ENCODE measurements around the gene ARHGAP32. TPM values are rescaled to one million over a fixed set of nuclear protein-coding genes. Genes with fewer than 3 reads are reported as not detected.

Gene ARHGAP32
- total RNA-seq (10 to 100 TPM in 1 of 5 experiments, 1 to 10 TPM in 4; 4.7 to 10.5 (median 8.8) TPM), polyA plus RNA-seq (1 to 10 TPM; 2.3 to 2.8 TPM), total RNA-seq (31.9 reads per million, percentile 61 among the genes with 10 or more reads in this experiment)

- Histone ChIP-seq H3K27me3 (ENCODE audit: control insufficient read depth in 2 of 2, insufficient read depth in 2 of 2, low read length in 2 of 2) (no peaks in the 10 kb centered on the region), H3K9me3 (ENCODE audit: control insufficient read depth in 2 of 3, low read length in 3 of 3) (no peaks in the 10 kb centered on the region), H3K4me1 (ENCODE audit: control insufficient read depth in 2 of 2, insufficient read depth in 2 of 2, low read length in 2 of 2) (no peaks in the 10 kb centered on the region), H3K27ac (ENCODE audit: low read depth, low read length) (no peak within 1 kb of the TSS), H3K36me3 (ENCODE audit: control insufficient read depth in 2 of 3, insufficient read depth in 3 of 3, low read length in 3 of 3) (no peaks in the 10 kb centered on the region), H3K4me3 (ENCODE audit: low read length) (no peak within 1 kb of the TSS)
- ChIA-PET CTCF (no interaction called here), POLR2A (no interaction called here)
- H3K4me3 Mint-ChIP-seq = no peak within 1 kb of the TSS
- peaks cover 0 to 4% (median 0%) of the 10 kb centered on the region in 7 donors for H3K4me1 Mint-ChIP-seq
- H3K27me3 Mint-ChIP-seq = peaks cover 0 to under 1% (median 0%) of the 10 kb centered on the region in 5 donors
- H3K36me3 Mint-ChIP-seq = peaks cover 0 to 7% (median 5%) of the 10 kb centered on the region in 5 donors
- H3K27ac Mint-ChIP-seq = no peak within 1 kb of the TSS
- intact Hi-C loops (cut with micrococcal nuclease) = no loop called here
- peaks cover 0 to 7% (median under 1%) of the 10 kb centered on the region in 11 donors for H3K9me3 Mint-ChIP-seq
- ATAC-seq (peak; percentile 61), DNase-seq (peak in 5 of 9 donors; percentile 3 to 24 (median 7))
Measured at GRCh38 chr11:129192150-129192549, at the start of gene ARHGAP32. Gene ARHGAP32, minus strand, starts transcription at chr11:129192325. Its CDS starts 127 bp downstream, at chr11:129192198.

- Mint-ChIP-seq H3K4me3 (no peak overlapping the region), H3K36me3 (peaks cover 0 to 32% (median 7%) of the 10 kb centered on the region in 5 donors), H3K4me1 (peaks cover 0 to 5% (median 4%) of the 10 kb centered on the region in 7 donors), H3K9me3 (peaks cover 0 to 5% (median 0%) of the 10 kb centered on the region in 11 donors), H3K27ac (no peak overlapping the region), H3K27me3 (no peaks in the 10 kb centered on the region)
- ATAC-seq (no peak), DNase-seq (no peak)
- ChIA-PET POLR2A (interaction anchor here (0.7 kb wide), 1 partner anchor 662 kb away, joined by 3 read pairs; no protein-coding TSS in a partner anchor), CTCF (no interaction called here)
- Histone ChIP-seq H3K4me1 (ENCODE audit: control insufficient read depth in 2 of 2, insufficient read depth in 2 of 2, low read length in 2 of 2) (no peaks in the 10 kb centered on the region), H3K27ac (ENCODE audit: low read depth, low read length) (no peak overlapping the region), H3K9me3 (ENCODE audit: control insufficient read depth in 2 of 3, low read length in 3 of 3) (no peaks in the 10 kb centered on the region), H3K36me3 (ENCODE audit: control insufficient read depth in 2 of 3, insufficient read depth in 3 of 3, low read length in 3 of 3) (no peaks in the 10 kb centered on the region), H3K4me3 (ENCODE audit: low read length) (no peak overlapping the region), H3K27me3 (ENCODE audit: control insufficient read depth in 2 of 2, insufficient read depth in 2 of 2, low read length in 2 of 2) (no peaks in the 10 kb centered on the region)
- intact Hi-C loops (cut with micrococcal nuclease) = no loop called here
Measured at GRCh38 chr11:129239207-129239606, 47.1 kb upstream of the ARHGAP32 start.

GRCh38 chr11:129237880-129238638 lies 45.9 kb upstream of the ARHGAP32 start:
- H3K27me3 ChIP-seq (ENCODE audit: control insufficient read depth in 2 of 2, insufficient read depth in 2 of 2, low read length in 2 of 2) = no peaks in the 10 kb centered on the region
- Mint-ChIP-seq H3K27me3 (no peaks in the 10 kb centered on the region), H3K27ac (peak overlapping the region in 1 of 9 donors; percentile 6), H3K36me3 (peaks cover 0 to 32% (median 7%) of the 10 kb centered on the region in 5 donors), H3K9me3 (peaks cover 0 to 5% (median 0%) of the 10 kb centered on the region in 11 donors), H3K4me3 (no peak overlapping the region), H3K4me1 (peaks cover 0 to 5% (median 0%) of the 10 kb centered on the region in 7 donors)
- no peak overlapping the region for H3K27ac ChIP-seq (ENCODE audit: low read depth, low read length)
- no peak for ATAC-seq
- intact Hi-C loops (cut with micrococcal nuclease) = no loop called here
- H3K4me3 ChIP-seq (ENCODE audit: low read length) = no peak overlapping the region
- DNase-seq = no peak
- no peaks in the 10 kb centered on the region for H3K4me1 ChIP-seq (ENCODE audit: control insufficient read depth in 2 of 2, insufficient read depth in 2 of 2, low read length in 2 of 2)
- no peaks in the 10 kb centered on the region for H3K36me3 ChIP-seq (ENCODE audit: control insufficient read depth in 2 of 3, insufficient read depth in 3 of 3, low read length in 3 of 3)
- no peaks in the 10 kb centered on the region for H3K9me3 ChIP-seq (ENCODE audit: control insufficient read depth in 2 of 3, low read length in 3 of 3)
- POLR2A ChIA-PET = interaction anchor here (0.6 kb wide), 1 partner anchor 11 kb away, joined by 4 read pairs; no protein-coding TSS in a partner anchor
- CTCF ChIA-PET = no interaction called here

GRCh38 chr11:129237456-129237855 lies 45.3 kb upstream of the ARHGAP32 start:
- DNase-seq (no peak), ATAC-seq (no peak)
- peaks cover 0 to 32% (median 5%) of the 10 kb centered on the region in 5 donors for H3K36me3 Mint-ChIP-seq
- H3K36me3 ChIP-seq (ENCODE audit: control insufficient read depth in 2 of 3, insufficient read depth in 3 of 3, low read length in 3 of 3) = no peaks in the 10 kb centered on the region
- no peaks in the 10 kb centered on the region for H3K27me3 Mint-ChIP-seq
- no peaks in the 10 kb centered on the region for H3K9me3 ChIP-seq (ENCODE audit: control insufficient read depth in 2 of 3, low read length in 3 of 3)
- no peak overlapping the region for H3K4me3 Mint-ChIP-seq
- peak overlapping the region in 1 of 9 donors; percentile 6 for H3K27ac Mint-ChIP-seq
- H3K9me3 Mint-ChIP-seq = peaks cover 0 to 5% (median 0%) of the 10 kb centered on the region in 11 donors
- intact Hi-C loops (cut with micrococcal nuclease) = no loop called here
- no peaks in the 10 kb centered on the region for H3K4me1 ChIP-seq (ENCODE audit: control insufficient read depth in 2 of 2, insufficient read depth in 2 of 2, low read length in 2 of 2)
- H3K27me3 ChIP-seq (ENCODE audit: control insufficient read depth in 2 of 2, insufficient read depth in 2 of 2, low read length in 2 of 2) = no peaks in the 10 kb centered on the region
- no peak overlapping the region for H3K4me3 ChIP-seq (ENCODE audit: low read length)
- ChIA-PET POLR2A (interaction anchor here (0.6 kb wide), 1 partner anchor 10 kb away, joined by 4 read pairs; no protein-coding TSS in a partner anchor), CTCF (no interaction called here)
- no peak overlapping the region for H3K27ac ChIP-seq (ENCODE audit: low read depth, low read length)
- peaks cover 0 to 2% (median 0%) of the 10 kb centered on the region in 7 donors for H3K4me1 Mint-ChIP-seq

GRCh38 chr11:129236850-129237249 lies 44.7 kb upstream of the ARHGAP32 start:
- H3K4me1 Mint-ChIP-seq = peaks cover 0 to 2% (median 0%) of the 10 kb centered on the region in 7 donors
- ATAC-seq (no peak), DNase-seq (no peak)
- ChIA-PET POLR2A (no interaction called here), CTCF (no interaction called here)
- peaks cover 0 to 5% (median 0%) of the 10 kb centered on the region in 11 donors for H3K9me3 Mint-ChIP-seq
- Histone ChIP-seq H3K27me3 (ENCODE audit: control insufficient read depth in 2 of 2, insufficient read depth in 2 of 2, low read length in 2 of 2) (no peaks in the 10 kb centered on the region), H3K4me1 (ENCODE audit: control insufficient read depth in 2 of 2, insufficient read depth in 2 of 2, low read length in 2 of 2) (no peaks in the 10 kb centered on the region), H3K9me3 (ENCODE audit: control insufficient read depth in 2 of 3, low read length in 3 of 3) (no peaks in the 10 kb centered on the region), H3K27ac (ENCODE audit: low read depth, low read length) (no peak overlapping the region), H3K36me3 (ENCODE audit: control insufficient read depth in 2 of 3, insufficient read depth in 3 of 3, low read length in 3 of 3) (no peaks in the 10 kb centered on the region), H3K4me3 (ENCODE audit: low read length) (no peak overlapping the region)
- intact Hi-C loops (cut with micrococcal nuclease) = no loop called here
- H3K27ac Mint-ChIP-seq = no peak overlapping the region
- no peaks in the 10 kb centered on the region for H3K27me3 Mint-ChIP-seq
- H3K36me3 Mint-ChIP-seq = peaks cover 0 to 32% (median 5%) of the 10 kb centered on the region in 5 donors
- no peak overlapping the region for H3K4me3 Mint-ChIP-seq

GRCh38 chr11:129234978-129235377 lies 42.9 kb upstream of the ARHGAP32 start:
- no peaks in the 10 kb centered on the region for H3K4me1 ChIP-seq (ENCODE audit: control insufficient read depth in 2 of 2, insufficient read depth in 2 of 2, low read length in 2 of 2)
- H3K4me3 Mint-ChIP-seq = no peak overlapping the region
- ATAC-seq (no peak), DNase-seq (no peak)
- no peak overlapping the region for H3K27ac Mint-ChIP-seq
- no peaks in the 10 kb centered on the region for H3K27me3 ChIP-seq (ENCODE audit: control insufficient read depth in 2 of 2, insufficient read depth in 2 of 2, low read length in 2 of 2)
- no peak overlapping the region for H3K27ac ChIP-seq (ENCODE audit: low read depth, low read length)
- ChIA-PET CTCF (no interaction called here), POLR2A (no interaction called here)
- peaks cover 0 to 2% (median 0%) of the 10 kb centered on the region in 7 donors for H3K4me1 Mint-ChIP-seq
- H3K9me3 Mint-ChIP-seq = peaks cover 0 to 5% (median 0%) of the 10 kb centered on the region in 11 donors
- no peak overlapping the region for H3K4me3 ChIP-seq (ENCODE audit: low read length)
- H3K36me3 ChIP-seq (ENCODE audit: control insufficient read depth in 2 of 3, insufficient read depth in 3 of 3, low read length in 3 of 3) = no peaks in the 10 kb centered on the region
- no peaks in the 10 kb centered on the region for H3K27me3 Mint-ChIP-seq
- intact Hi-C loops (cut with micrococcal nuclease) = no loop called here
- H3K9me3 ChIP-seq (ENCODE audit: control insufficient read depth in 2 of 3, low read length in 3 of 3) = no peaks in the 10 kb centered on the region
- H3K36me3 Mint-ChIP-seq = peaks cover 0 to 32% (median 5%) of the 10 kb centered on the region in 5 donors
